Measurements from ENCODE around the gene RCBTB2. TPM values are rescaled to one million over a fixed set of nuclear protein-coding genes. Genes with fewer than 3 reads are reported as not detected.
"Not testable (repeated sequence)": the region's sequence is repeated elsewhere in the genome, so short reads cannot be mapped to it uniquely, and the experiment has no call there.

RCBTB2 gene
- polyA plus RNA-seq, 3 donors, result 55.5 to 100 (median 64.4) TPM

GRCh38 chr13:48456546-48456945 lies 76.3 kb downstream of the RCBTB2 start:
- no peaks in the 10 kb centered on the region for H3K27me3 ChIP-seq (ENCODE audit: control insufficient read depth in 2 of 2, insufficient read depth in 2 of 2, low read length in 2 of 2)
- DNase-seq, result no peak
- H3K4me2 ChIP-seq (replicated peaks; ENCODE audit: extremely low read depth, low read length, poor library complexity, severe bottlenecking), result no peak overlapping the region
- H3K36me3 ChIP-seq (replicated peaks in 1 of 2; ENCODE audit: control insufficient read depth in 1 of 2, insufficient read depth in 2 of 2, low read length in 2 of 2), result peaks cover 55 to 81% of the 10 kb centered on the region in 2 donors
- no peak overlapping the region for H3K4me3 Mint-ChIP-seq
- 97% methylated on average over 10 of the region's 10 CpGs for WGBS (ENCODE audit: insufficient coverage)
- H2AFZ ChIP-seq (ENCODE audit: insufficient read depth, low read depth, low read length, poor library complexity, severe bottlenecking), result no peak overlapping the region
- H3K36me3 Mint-ChIP-seq, result peaks cover 69 to 72% of the 10 kb centered on the region in 2 donors
- peaks cover 0 to 2% of the 10 kb centered on the region in 2 donors for H3K9me3 ChIP-seq (replicated peaks in 1 of 2; ENCODE audit: control insufficient read depth in 1 of 2, insufficient read depth in 1 of 2, low read length in 2 of 2)
- no peaks in the 10 kb centered on the region for H3K4me1 ChIP-seq (ENCODE audit: control insufficient read depth in 1 of 2, insufficient read depth in 2 of 2, low read length in 2 of 2)
- H3K27me3 Mint-ChIP-seq (ENCODE audit: low read depth in 3 of 3), result no peaks in the 10 kb centered on the region
- intact Hi-C loops (cut with micrococcal nuclease), result no loop called here
- H3K4me3 ChIP-seq (replicated peaks in 1 of 3; ENCODE audit: low read depth in 2 of 3, low read length in 3 of 3), result no peak overlapping the region
- peak overlapping the region in 1 of 7 donors; percentile 64 for H3K27ac Mint-ChIP-seq
- H3K9ac ChIP-seq (ENCODE audit: insufficient read depth, low read length, poor library complexity, severe bottlenecking), result no peak overlapping the region
- H3K27ac ChIP-seq (ENCODE audit: low read depth in 1 of 2, low read length in 2 of 2), result peak overlapping the region in 1 of 2 donors; percentile 11
- peaks cover 3 to 7% (median 5%) of the 10 kb centered on the region in 7 donors for H3K9me3 Mint-ChIP-seq
- H3K79me2 ChIP-seq (ENCODE audit: insufficient read depth, low read length), result peaks cover 6% of the 10 kb centered on the region
- H3K4me1 Mint-ChIP-seq, result no peaks in the 10 kb centered on the region
- TF ChIP-seq CTCF (IDR thresholded peaks at IDR 0.05), result no peak
- no peaks in the 10 kb centered on the region for H4K20me1 ChIP-seq (ENCODE audit: insufficient read depth, low read length)

DNA sequence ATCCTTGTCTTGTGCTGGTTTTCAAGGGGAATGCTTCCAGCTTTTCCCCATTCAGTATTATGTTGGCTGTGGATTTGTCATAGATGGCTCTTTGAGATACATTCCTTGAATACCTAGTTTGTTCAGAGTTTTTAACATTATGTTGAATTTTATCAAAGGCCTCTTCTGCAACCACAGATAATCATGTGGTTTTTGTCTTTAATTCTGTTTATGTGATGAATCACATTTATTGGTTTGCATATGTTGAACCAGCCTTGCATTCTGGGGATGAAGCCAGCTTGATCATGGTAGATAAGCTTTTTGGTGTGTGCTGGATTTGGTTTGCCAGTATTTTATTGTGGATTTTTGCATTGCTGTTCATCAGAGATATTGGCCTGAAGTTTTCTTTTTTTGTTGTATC lies 81.7 kb downstream of the RCBTB2 start:
- H3K27ac Mint-ChIP-seq, result peak overlapping the region in 1 of 7 donors; percentile 21
- Histone ChIP-seq H3K36me3 (replicated peaks in 1 of 2; ENCODE audit: control insufficient read depth in 1 of 2, insufficient read depth in 2 of 2, low read length in 2 of 2) (peaks cover 22 to 41% of the 10 kb centered on the region in 2 donors), H3K9me3 (replicated peaks in 1 of 2; ENCODE audit: control insufficient read depth in 1 of 2, insufficient read depth in 1 of 2, low read length in 2 of 2) (peaks cover 0 to 13% of the 10 kb centered on the region in 2 donors), H3K79me2 (ENCODE audit: insufficient read depth, low read length) (peaks cover 43% of the 10 kb centered on the region), H3K4me1 (ENCODE audit: control insufficient read depth in 1 of 2, insufficient read depth in 2 of 2, low read length in 2 of 2) (peaks cover 23 to 36% of the 10 kb centered on the region in 2 donors)
- H3K27me3 ChIP-seq (ENCODE audit: control insufficient read depth in 2 of 2, insufficient read depth in 2 of 2, low read length in 2 of 2); H3K9ac ChIP-seq (ENCODE audit: insufficient read depth, low read length, poor library complexity, severe bottlenecking); H3K27me3 Mint-ChIP-seq (ENCODE audit: low read depth in 3 of 3); H3K4me3 ChIP-seq (replicated peaks in 1 of 3; ENCODE audit: low read depth in 2 of 3, low read length in 3 of 3); H3K4me3 Mint-ChIP-seq; H3K4me2 ChIP-seq (replicated peaks; ENCODE audit: extremely low read depth, low read length, poor library complexity, severe bottlenecking); DNase-seq; H2AFZ ChIP-seq (ENCODE audit: insufficient read depth, low read depth, low read length, poor library complexity, severe bottlenecking); intact Hi-C loops (cut with micrococcal nuclease); H3K27ac ChIP-seq (ENCODE audit: low read depth in 1 of 2, low read length in 2 of 2); H4K20me1 ChIP-seq (ENCODE audit: insufficient read depth, low read length): not testable (repeated sequence)
- peaks cover 23% of the 10 kb centered on the region for H3K4me1 Mint-ChIP-seq
- peaks cover 39 to 40% of the 10 kb centered on the region in 2 donors for H3K36me3 Mint-ChIP-seq
- H3K9me3 Mint-ChIP-seq, result peaks cover 16 to 19% (median 17%) of the 10 kb centered on the region in 7 donors
